ENCODE results near the gene MYO9A. TPM values are rescaled to one million over a fixed set of nuclear protein-coding genes. Genes with fewer than 3 reads are reported as not detected.
"Not testable (repeated sequence)": the region's sequence is repeated elsewhere in the genome, so short reads cannot be mapped to it uniquely, and the experiment has no call there.

Gene MYO9A
- total RNA-seq, 2 experiments from 2014 or later = 15.4 to 19.1 TPM

DNA sequence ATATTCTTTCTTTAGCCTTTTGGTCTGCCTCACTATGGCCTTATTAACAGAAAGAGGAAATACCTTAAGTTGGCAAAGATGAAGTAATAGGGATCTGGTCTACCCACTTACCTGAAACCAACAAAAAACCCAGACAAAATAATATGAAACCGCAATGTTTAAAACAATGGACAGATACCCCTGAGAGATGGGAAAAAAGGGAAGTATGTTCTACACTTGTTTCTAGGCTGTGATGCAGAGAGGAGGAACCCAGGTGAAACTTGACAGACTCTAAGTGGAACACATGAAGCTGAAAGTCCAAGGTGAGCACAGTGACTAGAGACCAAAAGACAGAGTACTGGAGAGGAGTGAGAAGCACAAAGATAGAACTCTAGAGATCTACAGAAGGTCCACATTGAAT lies 229.2 kb downstream of the MYO9A start:
- Mint-ChIP-seq H3K27ac (no peak overlapping the region), H3K36me3 (peaks cover 14% of the 10 kb centered on the region), H3K9me3 (no peaks in the 10 kb centered on the region), H3K4me3 (no peak overlapping the region), H3K27me3 (no peaks in the 10 kb centered on the region), H3K4me1 (no peaks in the 10 kb centered on the region)
- DNase-seq = no peak

DNA sequence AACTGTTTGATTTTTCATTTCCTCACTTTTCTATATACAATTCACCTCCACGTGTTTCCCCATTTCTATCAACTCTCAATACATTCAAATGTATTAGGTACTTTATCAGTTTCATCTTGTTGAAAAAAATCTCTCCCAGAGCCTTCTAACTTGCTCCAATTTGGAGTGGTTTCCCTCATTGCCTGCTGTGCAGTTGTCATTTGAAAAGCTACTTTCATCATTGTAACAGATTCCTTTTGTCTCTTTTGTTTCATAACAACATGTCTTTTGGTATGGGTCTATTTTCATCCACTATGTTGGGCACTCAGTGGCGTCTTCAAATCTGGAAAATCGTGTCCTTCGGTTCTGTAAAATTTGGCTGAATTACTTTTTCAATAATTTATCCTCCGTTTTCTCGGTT lies 232.6 kb downstream of the MYO9A start:
- H3K27ac Mint-ChIP-seq = no peak overlapping the region
- H3K4me3 Mint-ChIP-seq = no peak overlapping the region
- DNase-seq = no peak
- H3K36me3 Mint-ChIP-seq = peaks cover 6% of the 10 kb centered on the region
- H3K4me1 Mint-ChIP-seq = no peaks in the 10 kb centered on the region
- no peaks in the 10 kb centered on the region for H3K9me3 Mint-ChIP-seq
- no peaks in the 10 kb centered on the region for H3K27me3 Mint-ChIP-seq

DNA sequence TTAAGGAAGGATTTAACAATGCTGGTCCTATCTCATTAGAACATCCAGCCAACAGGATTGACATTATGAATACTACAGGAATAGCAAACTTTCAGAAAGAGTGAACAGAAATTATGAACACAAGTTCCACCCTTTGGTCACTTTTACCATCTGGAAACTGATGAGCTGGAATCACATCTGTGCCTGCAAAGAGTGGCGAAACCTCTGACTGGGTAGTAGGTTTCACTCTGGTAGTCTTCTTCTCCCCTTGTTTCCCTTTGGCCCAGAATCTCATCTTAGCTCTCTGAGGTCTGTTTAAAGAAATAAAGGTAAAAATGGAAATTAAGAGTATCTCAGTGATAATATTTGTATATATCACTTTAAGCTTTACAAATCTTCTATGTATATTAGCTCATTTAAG lies 234.5 kb downstream of the MYO9A start:
- no peaks in the 10 kb centered on the region for H3K9me3 Mint-ChIP-seq
- H3K36me3 Mint-ChIP-seq = peaks cover 6% of the 10 kb centered on the region
- no peak overlapping the region for H3K4me3 Mint-ChIP-seq
- H3K4me1 Mint-ChIP-seq = no peaks in the 10 kb centered on the region
- no peak overlapping the region for H3K27ac Mint-ChIP-seq
- no peaks in the 10 kb centered on the region for H3K27me3 Mint-ChIP-seq
- no peak for DNase-seq

DNA sequence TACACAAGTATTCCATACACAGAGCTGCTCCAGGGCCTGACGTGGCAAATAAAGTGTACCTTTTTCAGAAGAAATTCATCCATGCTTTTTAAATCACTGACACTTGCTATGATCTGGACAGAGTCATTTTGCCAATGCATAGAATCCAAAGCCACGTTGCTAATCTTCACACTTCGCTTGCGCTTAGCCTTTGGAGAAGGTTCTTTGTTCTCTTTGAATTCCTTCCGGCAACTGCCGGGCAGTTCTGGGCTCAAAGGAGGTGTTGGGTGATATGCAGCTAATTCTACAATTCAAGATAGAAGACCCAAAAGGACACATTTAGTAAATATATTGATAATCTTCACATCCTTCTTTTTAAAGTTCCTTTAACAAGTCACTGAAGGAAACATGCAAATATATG lies 237.7 kb downstream of the MYO9A start:
- H3K9me3 Mint-ChIP-seq = no peaks in the 10 kb centered on the region
- no peak for DNase-seq
- H3K4me1 Mint-ChIP-seq = no peaks in the 10 kb centered on the region
- H3K4me3 Mint-ChIP-seq = no peak overlapping the region
- peaks cover under 1% of the 10 kb centered on the region for H3K36me3 Mint-ChIP-seq
- H3K27me3 Mint-ChIP-seq = no peaks in the 10 kb centered on the region
- H3K27ac Mint-ChIP-seq = no peak overlapping the region

DNA sequence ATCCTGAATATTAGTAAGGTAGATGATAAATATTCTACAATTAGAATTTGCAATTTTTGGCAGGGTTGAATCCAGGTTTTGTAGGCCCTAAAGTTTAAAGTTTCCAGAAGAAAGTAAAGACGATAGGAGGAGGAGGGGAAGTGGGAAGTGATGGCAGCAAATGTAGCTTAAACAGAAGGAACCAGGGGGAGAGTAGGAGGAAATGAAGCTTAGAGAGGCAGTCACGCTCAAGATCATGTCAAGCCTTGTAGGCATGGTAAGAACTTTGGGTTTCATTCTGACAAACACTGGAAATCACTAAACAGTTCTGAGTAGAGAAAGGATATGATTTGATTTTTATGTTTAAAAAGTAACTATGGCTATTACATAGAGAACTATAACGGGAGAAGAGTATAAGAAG lies 243.7 kb downstream of the MYO9A start:
- H3K27ac Mint-ChIP-seq = no peak overlapping the region
- H3K36me3 Mint-ChIP-seq = peaks cover 1% of the 10 kb centered on the region

DNA sequence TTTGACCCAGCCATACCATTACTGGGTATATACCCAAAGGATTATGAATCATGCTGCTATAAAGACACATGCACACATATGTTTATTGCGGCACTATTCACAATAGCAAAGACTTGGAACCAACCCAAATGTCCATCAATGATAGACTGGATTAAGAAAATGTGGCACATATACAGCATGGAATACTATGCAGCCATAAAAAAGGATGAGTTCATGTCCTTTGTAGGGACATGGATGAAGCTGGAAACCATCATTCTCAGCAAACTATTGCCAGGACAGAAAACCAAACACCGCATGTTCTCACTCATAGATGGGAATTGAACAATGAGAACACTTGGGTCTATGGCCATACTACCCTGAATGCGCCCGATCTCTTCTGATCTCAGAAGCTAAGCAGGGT lies 259.7 kb downstream of the MYO9A start:
- not testable (repeated sequence) for H3K4me1 Mint-ChIP-seq, DNase-seq, H3K27ac Mint-ChIP-seq, H3K4me3 Mint-ChIP-seq, H3K9me3 Mint-ChIP-seq, H3K27me3 Mint-ChIP-seq
- peaks cover 21% of the 10 kb centered on the region for H3K36me3 Mint-ChIP-seq

More for the DNA sequence above, 243.7 kb downstream of the MYO9A start:
- Mint-ChIP-seq H3K27me3 (no peaks in the 10 kb centered on the region), H3K9me3 (no peaks in the 10 kb centered on the region), H3K4me1 (no peaks in the 10 kb centered on the region), H3K4me3 (no peak overlapping the region)
- no peak for DNase-seq

DNA sequence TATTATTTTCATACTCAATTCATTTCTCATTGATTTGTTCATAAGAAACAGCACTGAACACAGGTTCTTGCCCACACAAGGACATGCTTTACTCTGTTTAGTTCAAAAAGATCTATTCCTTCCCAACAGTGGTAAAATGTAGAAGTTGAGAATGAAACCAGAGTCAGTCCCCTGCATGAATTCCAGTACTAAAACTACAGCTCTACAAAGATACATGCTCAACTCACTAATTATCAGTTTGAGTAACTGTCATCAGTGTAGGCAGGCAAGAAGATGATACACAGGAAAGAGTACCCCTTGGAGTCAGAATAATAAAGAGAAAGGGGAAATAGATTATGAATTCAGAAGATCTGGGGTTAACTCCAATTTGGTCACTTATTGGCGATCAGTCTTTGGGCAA lies 264.4 kb downstream of the MYO9A start:
- peaks cover 17% of the 10 kb centered on the region for H3K36me3 Mint-ChIP-seq
- peaks cover 1% of the 10 kb centered on the region for H3K9me3 Mint-ChIP-seq
- no peak overlapping the region for H3K4me3 Mint-ChIP-seq
- no peak overlapping the region for H3K27ac Mint-ChIP-seq
- no peaks in the 10 kb centered on the region for H3K27me3 Mint-ChIP-seq
- H3K4me1 Mint-ChIP-seq = no peaks in the 10 kb centered on the region
- no peak for DNase-seq

DNA sequence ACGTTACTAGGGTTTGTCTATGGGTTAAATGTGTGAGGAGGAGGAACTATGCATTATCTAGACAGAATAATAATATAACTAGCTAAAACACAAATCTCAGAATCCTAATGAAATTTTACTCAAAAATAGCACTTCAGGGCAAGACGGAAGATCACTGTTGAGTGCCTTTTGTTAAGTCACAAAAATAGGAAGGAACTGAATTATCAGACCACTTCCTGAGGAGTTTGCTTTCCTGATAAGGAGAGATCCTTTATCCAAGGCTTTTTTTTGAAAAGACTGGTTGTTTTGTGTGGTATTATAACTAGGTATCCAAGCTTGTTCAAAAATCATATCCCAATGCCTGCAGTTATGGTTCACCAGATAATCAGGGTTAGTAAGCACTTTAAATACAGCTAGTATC lies 273.0 kb downstream of the MYO9A start:
- H3K27me3 Mint-ChIP-seq = no peaks in the 10 kb centered on the region
- H3K4me1 Mint-ChIP-seq = no peaks in the 10 kb centered on the region
- H3K9me3 Mint-ChIP-seq = no peaks in the 10 kb centered on the region
- no peak overlapping the region for H3K4me3 Mint-ChIP-seq
- no peak for DNase-seq
- H3K36me3 Mint-ChIP-seq = peaks cover 7% of the 10 kb centered on the region
- no peak overlapping the region for H3K27ac Mint-ChIP-seq

DNA sequence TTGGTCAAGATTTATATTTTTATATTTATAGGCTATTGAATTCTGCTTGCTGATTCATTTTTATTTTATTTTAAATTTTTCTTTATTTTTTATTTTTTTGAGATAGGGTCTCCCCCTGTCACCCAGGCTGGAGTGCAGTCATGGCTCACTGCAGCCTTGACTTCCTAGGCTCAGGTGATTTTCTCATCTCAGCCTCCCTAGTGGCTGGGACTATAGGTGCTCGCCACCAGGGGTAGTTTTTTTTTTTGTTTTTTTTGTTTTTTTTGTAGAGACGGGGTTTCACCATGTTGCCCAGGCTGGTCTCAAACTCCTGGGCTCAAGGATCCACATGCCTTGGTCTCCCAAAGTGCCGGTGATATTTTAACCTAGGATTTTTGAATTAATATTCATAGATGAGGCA lies 276.4 kb downstream of the MYO9A start:
- Mint-ChIP-seq H3K27me3 (no peaks in the 10 kb centered on the region), H3K27ac (no peak overlapping the region), H3K36me3 (no peaks in the 10 kb centered on the region), H3K9me3 (no peaks in the 10 kb centered on the region), H3K4me1 (peaks cover 10% of the 10 kb centered on the region), H3K4me3 (no peak overlapping the region)
- no peak for DNase-seq

DNA sequence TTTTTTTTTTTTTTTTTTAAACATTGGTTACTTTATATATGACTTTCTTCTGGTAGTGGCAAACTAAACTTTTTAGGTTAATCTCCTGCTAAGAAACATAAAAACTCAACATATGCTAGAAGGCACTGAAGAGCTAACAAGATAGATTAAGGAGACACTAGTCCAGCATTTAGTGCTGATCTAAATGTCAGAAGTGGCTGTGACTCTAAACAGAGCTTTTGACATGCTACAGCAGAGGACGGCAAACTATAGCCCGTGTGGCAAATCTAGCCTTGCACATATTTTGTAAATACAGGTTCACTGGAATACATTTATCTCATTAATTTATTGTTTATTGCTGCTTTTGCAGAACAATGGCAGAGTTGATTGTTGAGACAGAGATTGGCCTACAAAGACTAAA lies 287.0 kb downstream of the MYO9A start:
- H3K36me3 Mint-ChIP-seq = peaks cover 43% of the 10 kb centered on the region
- H3K4me1 Mint-ChIP-seq = no peaks in the 10 kb centered on the region
- H3K27ac Mint-ChIP-seq = no peak overlapping the region
- no peaks in the 10 kb centered on the region for H3K9me3 Mint-ChIP-seq
- H3K27me3 Mint-ChIP-seq = no peaks in the 10 kb centered on the region
- no peak for DNase-seq
- no peak overlapping the region for H3K4me3 Mint-ChIP-seq

DNA sequence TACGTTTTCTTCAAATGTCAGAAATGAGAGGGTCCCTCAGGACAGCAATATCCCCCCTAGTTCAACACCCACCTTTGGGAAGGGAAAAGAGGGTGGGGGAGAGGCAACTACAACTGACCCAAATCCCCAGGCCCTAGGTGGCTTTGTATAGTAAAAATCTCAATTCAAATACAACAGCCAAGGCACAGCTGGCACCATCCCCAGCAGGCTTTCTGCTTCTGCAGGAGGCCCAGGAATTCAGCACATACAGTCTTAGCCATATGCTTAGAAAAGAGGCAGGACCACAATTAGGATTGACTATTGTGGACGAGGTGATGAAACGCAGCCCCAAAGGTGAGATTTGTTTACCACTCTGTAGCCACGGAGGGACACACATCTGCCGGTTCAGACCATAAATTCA lies 291.8 kb downstream of the MYO9A start:
- H3K4me3 Mint-ChIP-seq = no peak overlapping the region

DNA sequence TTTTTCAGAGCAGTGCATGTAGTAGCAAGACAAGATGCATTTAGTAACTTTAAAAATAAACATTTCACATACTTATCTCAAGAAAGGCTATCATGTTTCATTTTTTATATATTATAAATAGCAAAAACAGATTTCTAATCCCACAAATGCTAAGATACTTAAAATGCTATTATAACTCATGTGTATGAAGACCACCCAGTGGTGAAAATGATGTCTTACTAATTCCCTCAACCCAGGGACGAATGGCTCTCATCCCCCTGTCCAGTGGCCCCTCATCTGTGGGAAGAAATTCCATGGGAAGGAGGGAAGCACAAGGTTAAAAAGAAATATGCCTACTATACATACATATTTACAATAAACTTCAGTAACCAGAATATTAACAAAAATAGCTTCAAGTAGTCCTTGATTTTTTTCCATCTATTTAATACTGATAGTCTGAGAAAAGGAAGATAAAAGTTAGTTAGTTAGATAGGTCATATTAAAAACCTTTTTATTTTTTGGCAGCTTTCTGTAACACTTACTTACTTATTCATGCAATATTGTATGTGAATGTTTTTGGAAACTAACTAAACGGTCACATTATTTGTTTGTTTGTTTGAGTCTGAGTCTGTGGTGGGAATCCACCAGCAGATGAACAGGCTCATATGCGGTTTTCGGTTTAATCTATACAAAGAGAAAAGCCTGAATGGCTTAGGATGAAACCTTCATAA lies 292.8 kb downstream of the MYO9A start:
- H3K4me1 Mint-ChIP-seq = no peaks in the 10 kb centered on the region
- H3K4me3 Mint-ChIP-seq = no peak overlapping the region
- no peak overlapping the region for H3K27ac Mint-ChIP-seq
- peaks cover 80% of the 10 kb centered on the region for H3K36me3 Mint-ChIP-seq
- peaks cover 26% of the 10 kb centered on the region for H3K9me3 Mint-ChIP-seq
- DNase-seq = no peak
- H3K27me3 Mint-ChIP-seq = no peaks in the 10 kb centered on the region

More for the DNA sequence above, 291.8 kb downstream of the MYO9A start:
- no peak for DNase-seq
- H3K27ac Mint-ChIP-seq = no peak overlapping the region
- peaks cover 20% of the 10 kb centered on the region for H3K9me3 Mint-ChIP-seq
- H3K4me1 Mint-ChIP-seq = no peaks in the 10 kb centered on the region
- no peaks in the 10 kb centered on the region for H3K27me3 Mint-ChIP-seq
- H3K36me3 Mint-ChIP-seq = peaks cover 78% of the 10 kb centered on the region

DNA sequence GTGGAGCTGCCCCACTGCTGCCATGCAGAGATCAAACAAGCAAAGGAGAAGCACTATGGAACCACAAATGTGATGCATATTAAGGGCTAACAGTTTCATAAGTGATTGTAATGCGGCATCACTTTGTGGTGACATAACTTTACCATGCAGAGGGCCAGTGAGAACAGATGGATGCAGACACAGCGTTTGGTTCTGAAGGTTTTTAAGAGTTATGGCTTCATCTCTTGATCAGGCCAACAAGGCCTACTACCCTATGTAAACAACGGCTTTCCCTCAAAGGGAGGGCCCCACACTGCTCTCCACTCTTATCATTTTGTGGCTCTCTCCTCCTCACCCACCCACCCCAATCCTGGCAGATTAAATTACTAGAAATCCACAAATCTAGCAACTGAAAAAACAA lies 294.1 kb downstream of the MYO9A start:
- no peak for DNase-seq
- Mint-ChIP-seq H3K4me1 (no peaks in the 10 kb centered on the region), H3K4me3 (no peak overlapping the region), H3K27me3 (no peaks in the 10 kb centered on the region), H3K9me3 (peaks cover 33% of the 10 kb centered on the region), H3K36me3 (peaks cover 70% of the 10 kb centered on the region), H3K27ac (no peak overlapping the region)

DNA sequence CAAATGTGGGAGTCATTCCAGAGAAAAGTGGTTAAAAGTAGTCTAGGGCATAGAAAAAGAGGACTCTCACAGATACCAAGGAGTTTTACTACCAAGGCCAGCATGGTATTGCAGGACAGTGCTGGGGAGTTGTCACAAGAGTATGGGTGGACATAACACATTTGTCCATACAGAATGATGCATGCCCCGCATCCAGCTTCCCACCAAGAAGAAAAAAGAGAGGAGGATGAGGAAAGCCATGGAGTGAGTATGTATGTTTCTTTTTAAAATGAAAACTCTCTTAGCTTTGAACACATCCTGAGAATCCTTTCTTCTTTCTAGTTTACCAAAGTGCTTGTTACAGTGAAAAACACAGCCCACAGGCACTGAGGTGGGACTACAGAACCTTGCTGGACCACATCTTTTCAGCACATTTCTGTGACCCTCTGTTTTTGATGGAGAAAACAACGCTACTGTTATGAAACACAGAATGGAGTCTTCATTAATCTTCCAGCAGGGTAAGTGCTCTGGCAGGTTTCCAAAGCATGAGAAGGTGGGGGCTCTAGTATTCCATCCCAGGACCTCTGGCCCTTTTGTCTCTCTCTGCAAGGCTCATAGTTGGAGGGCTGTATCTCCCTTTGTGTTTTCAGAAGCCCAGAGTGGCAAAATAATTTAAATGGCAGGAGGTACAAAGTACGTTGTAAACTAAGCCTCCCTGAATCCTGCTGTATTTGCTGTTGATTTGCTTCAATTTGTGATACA lies 294.9 kb downstream of the MYO9A start:
- Mint-ChIP-seq H3K4me1 (no peaks in the 10 kb centered on the region), H3K27me3 (no peaks in the 10 kb centered on the region), H3K36me3 (peaks cover 62% of the 10 kb centered on the region), H3K27ac (no peak overlapping the region), H3K4me3 (no peak overlapping the region), H3K9me3 (peaks cover 36% of the 10 kb centered on the region)
- DNase-seq = no peak

DNA sequence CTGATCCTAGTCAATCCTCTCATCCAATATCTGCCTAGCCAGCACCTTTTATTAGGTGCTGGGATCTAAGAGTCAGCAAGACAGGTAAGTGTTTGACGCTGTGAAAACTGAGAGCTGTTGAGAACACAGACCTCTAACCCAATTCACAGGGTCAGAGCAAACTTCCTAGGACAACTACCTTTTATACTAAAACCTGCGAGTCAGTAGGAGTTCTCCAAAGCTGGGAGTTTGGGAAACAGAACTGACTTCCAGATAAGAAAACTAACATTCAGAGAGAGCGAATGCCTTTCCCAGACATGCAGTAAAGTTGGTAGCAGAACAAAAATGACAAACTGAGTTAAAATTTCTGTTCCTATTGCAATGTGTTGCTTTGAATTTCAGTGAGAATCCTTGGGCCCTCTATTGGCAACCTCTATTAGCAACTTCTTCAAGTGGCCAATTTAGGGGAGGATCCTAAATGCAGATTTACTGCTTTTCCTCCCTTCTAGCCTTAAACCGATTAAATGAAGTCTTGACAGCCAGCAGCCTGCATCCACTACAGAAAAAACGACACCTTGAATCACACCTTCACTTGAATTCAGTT lies 296.3 kb downstream of the MYO9A start:
- H3K36me3 Mint-ChIP-seq = peaks cover 48% of the 10 kb centered on the region

DNA sequence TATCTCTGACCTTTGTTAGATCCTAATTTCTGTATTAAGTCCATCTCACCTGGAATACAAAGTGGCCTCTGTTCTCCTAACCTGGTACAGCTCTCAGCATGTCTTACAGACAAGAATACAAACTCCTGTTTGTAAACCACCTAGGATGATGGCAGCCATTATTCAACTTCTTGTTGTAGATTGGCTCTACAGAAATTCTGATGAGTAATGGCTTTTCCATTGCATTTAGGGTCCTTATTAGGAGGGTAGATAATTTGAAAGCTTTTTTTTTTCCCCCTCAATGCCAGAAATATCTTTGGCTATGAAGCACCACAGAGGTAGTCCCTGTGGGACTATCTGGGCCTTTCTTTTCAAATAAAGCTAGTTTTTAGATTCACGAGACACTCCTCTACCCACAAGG lies 297.8 kb downstream of the MYO9A start:
- peaks cover 34% of the 10 kb centered on the region for H3K36me3 Mint-ChIP-seq
- H3K27me3 Mint-ChIP-seq = no peaks in the 10 kb centered on the region
- H3K4me1 Mint-ChIP-seq = no peaks in the 10 kb centered on the region
- H3K27ac Mint-ChIP-seq = no peak overlapping the region
- no peak overlapping the region for H3K4me3 Mint-ChIP-seq
- DNase-seq = no peak
- peaks cover 37% of the 10 kb centered on the region for H3K9me3 Mint-ChIP-seq

More for the DNA sequence above, 296.3 kb downstream of the MYO9A start:
- no peak overlapping the region for H3K27ac Mint-ChIP-seq
- DNase-seq = no peak
- no peaks in the 10 kb centered on the region for H3K27me3 Mint-ChIP-seq
- H3K9me3 Mint-ChIP-seq = peaks cover 39% of the 10 kb centered on the region
- H3K4me3 Mint-ChIP-seq = no peak overlapping the region
- H3K4me1 Mint-ChIP-seq = no peaks in the 10 kb centered on the region
